Measurements from ENCODE around the gene LGALS3BP.

DNA sequence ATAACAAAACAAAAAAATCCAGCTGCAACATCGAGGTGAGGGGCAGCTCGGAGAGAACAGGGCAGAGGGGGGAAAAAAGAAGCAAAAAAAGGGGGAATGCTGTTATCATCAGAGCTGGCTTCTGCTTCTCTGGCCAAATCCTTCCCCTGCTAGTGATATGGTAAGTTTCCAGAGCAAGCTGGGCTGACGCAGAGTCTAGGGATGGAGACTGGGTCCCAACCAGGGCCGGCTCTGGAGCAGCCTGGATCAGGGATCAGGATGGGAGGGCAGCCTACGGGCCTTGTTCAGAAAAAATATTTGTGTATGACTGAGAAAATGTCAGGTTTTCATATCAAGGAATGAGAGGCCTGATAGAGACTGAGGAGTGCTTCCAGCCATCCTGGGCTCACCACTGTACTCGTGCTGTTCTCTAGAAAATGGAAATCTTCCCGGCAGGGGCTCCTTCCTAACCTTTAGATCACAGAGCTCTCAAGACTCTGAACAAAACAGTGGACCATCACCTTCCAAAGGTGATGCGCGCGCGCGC lies 43.5 kb upstream of the LGALS3BP start:
- TF ChIP-seq, protein P1, sequence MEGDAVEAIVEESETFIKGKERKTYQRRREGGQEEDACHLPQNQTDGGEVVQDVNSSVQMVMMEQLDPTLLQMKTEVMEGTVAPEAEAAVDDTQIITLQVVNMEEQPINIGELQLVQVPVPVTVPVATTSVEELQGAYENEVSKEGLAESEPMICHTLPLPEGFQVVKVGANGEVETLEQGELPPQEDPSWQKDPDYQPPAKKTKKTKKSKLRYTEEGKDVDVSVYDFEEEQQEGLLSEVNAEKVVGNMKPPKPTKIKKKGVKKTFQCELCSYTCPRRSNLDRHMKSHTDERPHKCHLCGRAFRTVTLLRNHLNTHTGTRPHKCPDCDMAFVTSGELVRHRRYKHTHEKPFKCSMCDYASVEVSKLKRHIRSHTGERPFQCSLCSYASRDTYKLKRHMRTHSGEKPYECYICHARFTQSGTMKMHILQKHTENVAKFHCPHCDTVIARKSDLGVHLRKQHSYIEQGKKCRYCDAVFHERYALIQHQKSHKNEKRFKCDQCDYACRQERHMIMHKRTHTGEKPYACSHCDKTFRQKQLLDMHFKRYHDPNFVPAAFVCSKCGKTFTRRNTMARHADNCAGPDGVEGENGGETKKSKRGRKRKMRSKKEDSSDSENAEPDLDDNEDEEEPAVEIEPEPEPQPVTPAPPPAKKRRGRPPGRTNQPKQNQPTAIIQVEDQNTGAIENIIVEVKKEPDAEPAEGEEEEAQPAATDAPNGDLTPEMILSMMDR (conservative IDR thresholded peaks at IDR 0.05) = no peak
- TF ChIP-seq ZFX (IDR thresholded peaks at IDR 0.05) = no peak
